ENCODE results near the gene DLG2. TPM values are rescaled to one million over a fixed set of nuclear protein-coding genes. Genes with fewer than 3 reads are reported as not detected.

The DLG2 gene
- total RNA-seq, 4 donors from 2014 or later: 6.5 to 14.6 (median 7.2) TPM

- Histone ChIP-seq H3K4me3 (no peak overlapping the region), H3K36me3 (no peaks in the 10 kb centered on the region), H3K27ac (no peak overlapping the region), H3K27me3 (no peaks in the 10 kb centered on the region), H3K9me3 (no peaks in the 10 kb centered on the region), H3K4me1 (no peaks in the 10 kb centered on the region)
- WGBS, 2 donors: 61 to 66% methylated on average over 4 of the region's 4 CpGs
- DNase-seq (ENCODE audit: low spot score in 2 of 2): no peak
- no peak for TF ChIP-seq POLR2A (IDR thresholded peaks at IDR 0.05)
- no peak for TF ChIP-seq EP300 (IDR thresholded peaks at IDR 0.05)
- TF ChIP-seq CTCF (IDR thresholded peaks at IDR 0.05): no peak
These were observed 1162.1 kb downstream of the DLG2 start for GRCh38 chr11:84465040-84465439.

GRCh38 chr11:84455691-84456090 is 1171.5 kb downstream of the DLG2 start:
- Histone ChIP-seq H3K27ac (no peak overlapping the region), H3K9me3 (no peaks in the 10 kb centered on the region), H3K36me3 (no peaks in the 10 kb centered on the region), H3K27me3 (no peaks in the 10 kb centered on the region), H3K4me3 (no peak overlapping the region), H3K4me1 (no peaks in the 10 kb centered on the region)
- WGBS, 2 donors: 67% methylated on average over 3 of the region's 3 CpGs
- no peak for DNase-seq (ENCODE audit: low spot score in 2 of 2)
- no peak for TF ChIP-seq POLR2A (IDR thresholded peaks at IDR 0.05)
- no peak for TF ChIP-seq EP300 (IDR thresholded peaks at IDR 0.05)
- TF ChIP-seq CTCF (IDR thresholded peaks at IDR 0.05): no peak

- Histone ChIP-seq H3K4me3 (no peak overlapping the region), H3K27ac (no peak overlapping the region), H3K4me1 (no peaks in the 10 kb centered on the region), H3K9me3 (no peaks in the 10 kb centered on the region), H3K36me3 (no peaks in the 10 kb centered on the region), H3K27me3 (no peaks in the 10 kb centered on the region)
- DNase-seq (ENCODE audit: low spot score in 2 of 2): no peak
- no peak for TF ChIP-seq POLR2A (IDR thresholded peaks at IDR 0.05)
- TF ChIP-seq EP300 (IDR thresholded peaks at IDR 0.05): no peak
- no peak for TF ChIP-seq CTCF (IDR thresholded peaks at IDR 0.05)
These were observed 1174.9 kb downstream of the DLG2 start for GRCh38 chr11:84452211-84452610.

- no peak for DNase-seq (ENCODE audit: low spot score in 2 of 2)
- H3K27me3 ChIP-seq: no peaks in the 10 kb centered on the region
- no peak overlapping the region for H3K4me3 ChIP-seq
- H3K9me3 ChIP-seq: peaks cover 0 to 9% (median 3%) of the 10 kb centered on the region in 4 donors
- H3K27ac ChIP-seq: no peak overlapping the region
- H3K4me1 ChIP-seq: no peaks in the 10 kb centered on the region
- H3K36me3 ChIP-seq: no peaks in the 10 kb centered on the region
- TF ChIP-seq EP300 (IDR thresholded peaks at IDR 0.05): no peak
- TF ChIP-seq POLR2A (IDR thresholded peaks at IDR 0.05): no peak
- TF ChIP-seq CTCF (IDR thresholded peaks at IDR 0.05): no peak
These were observed 1188.6 kb downstream of the DLG2 start for GRCh38 chr11:84438565-84438964.

- Histone ChIP-seq H3K27me3 (no peaks in the 10 kb centered on the region), H3K4me3 (no peak overlapping the region), H3K9me3 (peaks cover 0 to 8% (median 3%) of the 10 kb centered on the region in 4 donors), H3K4me1 (no peaks in the 10 kb centered on the region), H3K36me3 (no peaks in the 10 kb centered on the region), H3K27ac (no peak overlapping the region)
- no peak for DNase-seq (ENCODE audit: low spot score in 2 of 2)
- 6 to 7% methylated on average over 21 of the region's 21 CpGs for WGBS, 2 donors
- no peak for TF ChIP-seq POLR2A (IDR thresholded peaks at IDR 0.05)
- TF ChIP-seq EP300 (IDR thresholded peaks at IDR 0.05): no peak
- TF ChIP-seq CTCF (IDR thresholded peaks at IDR 0.05): no peak
These were observed 1189.8 kb downstream of the DLG2 start for GRCh38 chr11:84437071-84437980.

Measured in tibial nerve (tissue), 4 donors.